ENCODE data around the gene RPL13. TPM values are rescaled to one million over a fixed set of nuclear protein-coding genes. Genes with fewer than 3 reads are reported as not detected.
A peak's percentile ranks its signal among the peaks of the same experiment; 100 is the strongest.

RPL13 gene
- polyA plus RNA-seq, 4 donors: 3,166 to 8,355 (median 5,738) TPM

GRCh38 chr16:89574681-89575246, 14.3 kb downstream of the RPL13 start:
- Histone ChIP-seq H3K9me3 (ENCODE audit: control insufficient read depth in 2 of 2, insufficient read depth in 1 of 2, low read depth in 1 of 2, low read length in 1 of 2) (peaks cover 0 to 7% of the 10 kb centered on the region in 2 donors), H3K27ac (ENCODE audit: low read depth in 1 of 3, low read length in 2 of 3) (no peak overlapping the region), H3K36me3 (ENCODE audit: control insufficient read depth in 3 of 3, insufficient read depth in 2 of 3, low read depth in 1 of 3, low read length in 3 of 3) (no peaks in the 10 kb centered on the region), H3K4me3 (ENCODE audit: low read depth in 1 of 3, low read length in 3 of 3) (peak overlapping the region in 2 of 3 donors; percentile 2 to 42), H3K27me3 (ENCODE audit: control insufficient read depth in 3 of 3, insufficient read depth in 3 of 3, low read length in 3 of 3) (peaks cover 0 to 43% (median 3%) of the 10 kb centered on the region in 3 donors), H3K4me1 (ENCODE audit: control insufficient read depth in 3 of 3, insufficient read depth in 2 of 3, low read depth in 1 of 3, low read length in 2 of 3) (peaks cover 3 to 24% (median 5%) of the 10 kb centered on the region in 3 donors)
- DNase-seq (peak; percentile 72 to 84), FAIRE-seq (no peak)
- 1 to 6% (median 2%) methylated on average over 34 to 55 of the region's 55 CpGs for WGBS, 3 donors

- Histone ChIP-seq H3K4me3 (ENCODE audit: low read depth in 1 of 3, low read length in 3 of 3) (peak within 1 kb of the TSS in 2 of 3 donors; percentile 2 to 42), H3K27me3 (ENCODE audit: control insufficient read depth in 3 of 3, insufficient read depth in 3 of 3, low read length in 3 of 3) (peaks cover 0 to 37% (median 3%) of the 10 kb centered on the region in 3 donors), H3K9me3 (ENCODE audit: control insufficient read depth in 2 of 2, insufficient read depth in 1 of 2, low read depth in 1 of 2, low read length in 1 of 2) (peaks cover 0 to 9% of the 10 kb centered on the region in 2 donors), H3K4me1 (ENCODE audit: control insufficient read depth in 3 of 3, insufficient read depth in 2 of 3, low read depth in 1 of 3, low read length in 2 of 3) (peaks cover 3 to 24% (median 5%) of the 10 kb centered on the region in 3 donors), H3K27ac (ENCODE audit: low read depth in 1 of 3, low read length in 2 of 3) (no peak within 1 kb of the TSS), H3K36me3 (ENCODE audit: control insufficient read depth in 3 of 3, insufficient read depth in 2 of 3, low read depth in 1 of 3, low read length in 3 of 3) (no peaks in the 10 kb centered on the region)
- peak in 1 of 2 donors; percentile 53 for DNase-seq
- FAIRE-seq: no peak
- 1 to 3% (median 1%) methylated on average over 47 to 103 of the region's 103 CpGs for WGBS, 3 donors
These were observed 15.0 kb downstream of the RPL13 start, which contains the start of gene CPNE7 for GRCh38 chr16:89575247-89576152. Gene CPNE7, plus strand, starts transcription at chr16:89575758. Its CDS starts 140 bp downstream, at chr16:89575898.

GRCh38 chr16:89576153-89577054, 15.9 kb downstream of the RPL13 start:
- H3K9me3 ChIP-seq (ENCODE audit: control insufficient read depth in 2 of 2, insufficient read depth in 1 of 2, low read depth in 1 of 2, low read length in 1 of 2): peaks cover 0 to 9% of the 10 kb centered on the region in 2 donors
- FAIRE-seq (no peak), DNase-seq (no peak)
- H3K27me3 ChIP-seq (ENCODE audit: control insufficient read depth in 3 of 3, insufficient read depth in 3 of 3, low read length in 3 of 3): peaks cover 0 to 37% (median 3%) of the 10 kb centered on the region in 3 donors
- H3K27ac ChIP-seq (ENCODE audit: low read depth in 1 of 3, low read length in 2 of 3): no peak overlapping the region
- peaks cover 3 to 24% (median 5%) of the 10 kb centered on the region in 3 donors for H3K4me1 ChIP-seq (ENCODE audit: control insufficient read depth in 3 of 3, insufficient read depth in 2 of 3, low read depth in 1 of 3, low read length in 2 of 3)
- H3K36me3 ChIP-seq (ENCODE audit: control insufficient read depth in 3 of 3, insufficient read depth in 2 of 3, low read depth in 1 of 3, low read length in 3 of 3): no peaks in the 10 kb centered on the region
- WGBS, 3 donors: 33 to 66% (median 62%) methylated on average over 57 to 89 of the region's 89 CpGs
- peak overlapping the region in 1 of 3 donors; percentile 42 for H3K4me3 ChIP-seq (ENCODE audit: low read depth in 1 of 3, low read length in 3 of 3)

GRCh38 chr16:89577055-89577759, 16.7 kb downstream of the RPL13 start:
- Histone ChIP-seq H3K36me3 (ENCODE audit: control insufficient read depth in 3 of 3, insufficient read depth in 2 of 3, low read depth in 1 of 3, low read length in 3 of 3) (no peaks in the 10 kb centered on the region), H3K27me3 (ENCODE audit: control insufficient read depth in 3 of 3, insufficient read depth in 3 of 3, low read length in 3 of 3) (peaks cover 0 to 37% (median 3%) of the 10 kb centered on the region in 3 donors), H3K4me1 (ENCODE audit: control insufficient read depth in 3 of 3, insufficient read depth in 2 of 3, low read depth in 1 of 3, low read length in 2 of 3) (peaks cover 3 to 23% (median 5%) of the 10 kb centered on the region in 3 donors), H3K4me3 (ENCODE audit: low read depth in 1 of 3, low read length in 3 of 3) (no peak overlapping the region), H3K9me3 (ENCODE audit: control insufficient read depth in 2 of 2, insufficient read depth in 1 of 2, low read depth in 1 of 2, low read length in 1 of 2) (peaks cover 0 to 9% of the 10 kb centered on the region in 2 donors), H3K27ac (ENCODE audit: low read depth in 1 of 3, low read length in 2 of 3) (no peak overlapping the region)
- FAIRE-seq (no peak), DNase-seq (no peak)
- WGBS, 3 donors: 90 to 96% (median 94%) methylated on average over 23 to 25 of the region's 25 CpGs

- Histone ChIP-seq H3K4me1 (ENCODE audit: control insufficient read depth in 3 of 3, insufficient read depth in 2 of 3, low read depth in 1 of 3, low read length in 2 of 3) (peaks cover 2 to 17% (median 4%) of the 10 kb centered on the region in 3 donors), H3K36me3 (ENCODE audit: control insufficient read depth in 3 of 3, insufficient read depth in 2 of 3, low read depth in 1 of 3, low read length in 3 of 3) (no peaks in the 10 kb centered on the region), H3K9me3 (ENCODE audit: control insufficient read depth in 2 of 2, insufficient read depth in 1 of 2, low read depth in 1 of 2, low read length in 1 of 2) (peaks cover 0 to 9% of the 10 kb centered on the region in 2 donors), H3K27ac (ENCODE audit: low read depth in 1 of 3, low read length in 2 of 3) (no peak overlapping the region), H3K4me3 (ENCODE audit: low read depth in 1 of 3, low read length in 3 of 3) (no peak overlapping the region), H3K27me3 (ENCODE audit: control insufficient read depth in 3 of 3, insufficient read depth in 3 of 3, low read length in 3 of 3) (peaks cover 0 to 29% (median 2%) of the 10 kb centered on the region in 3 donors)
- DNase-seq (no peak), FAIRE-seq (no peak)
- 88 to 93% (median 92%) methylated on average over 15 of the region's 15 CpGs for WGBS, 3 donors
These were observed 18.9 kb downstream of the RPL13 start for GRCh38 chr16:89579351-89579750.

- H3K27me3 ChIP-seq (ENCODE audit: control insufficient read depth in 3 of 3, insufficient read depth in 3 of 3, low read length in 3 of 3): peaks cover 0 to 14% (median 0%) of the 10 kb centered on the region in 3 donors
- DNase-seq (no peak), FAIRE-seq (no peak)
These were observed 20.7 kb downstream of the RPL13 start for GRCh38 chr16:89581045-89581695.

GRCh38 chr16:89581861-89582563, 21.5 kb downstream of the RPL13 start:
- Histone ChIP-seq H3K27ac (ENCODE audit: low read depth in 1 of 3, low read length in 2 of 3) (peak overlapping the region in 2 of 3 donors; percentile 34 to 86), H3K4me1 (ENCODE audit: control insufficient read depth in 3 of 3, insufficient read depth in 2 of 3, low read depth in 1 of 3, low read length in 2 of 3) (peaks cover 0 to 8% (median 0%) of the 10 kb centered on the region in 3 donors), H3K4me3 (ENCODE audit: low read depth in 1 of 3, low read length in 3 of 3) (no peak overlapping the region), H3K9me3 (ENCODE audit: control insufficient read depth in 2 of 2, insufficient read depth in 1 of 2, low read depth in 1 of 2, low read length in 1 of 2) (peaks cover 0 to 7% of the 10 kb centered on the region in 2 donors), H3K36me3 (ENCODE audit: control insufficient read depth in 3 of 3, insufficient read depth in 2 of 3, low read depth in 1 of 3, low read length in 3 of 3) (no peaks in the 10 kb centered on the region), H3K27me3 (ENCODE audit: control insufficient read depth in 3 of 3, insufficient read depth in 3 of 3, low read length in 3 of 3) (peaks cover 0 to 8% (median 0%) of the 10 kb centered on the region in 3 donors)
- 23 to 49% (median 42%) methylated on average over 15 of the region's 15 CpGs for WGBS, 3 donors
- DNase-seq (peak in 1 of 2 donors; percentile 81), FAIRE-seq (no peak)

More at GRCh38 chr16:89581045-89581695, 20.7 kb downstream of the RPL13 start:
- H3K9me3 ChIP-seq (ENCODE audit: control insufficient read depth in 2 of 2, insufficient read depth in 1 of 2, low read depth in 1 of 2, low read length in 1 of 2): peaks cover 0 to 9% of the 10 kb centered on the region in 2 donors
- no peaks in the 10 kb centered on the region for H3K36me3 ChIP-seq (ENCODE audit: control insufficient read depth in 3 of 3, insufficient read depth in 2 of 3, low read depth in 1 of 3, low read length in 3 of 3)
- H3K4me1 ChIP-seq (ENCODE audit: control insufficient read depth in 3 of 3, insufficient read depth in 2 of 3, low read depth in 1 of 3, low read length in 2 of 3): peaks cover 0 to 8% (median 0%) of the 10 kb centered on the region in 3 donors
- no peak overlapping the region for H3K27ac ChIP-seq (ENCODE audit: low read depth in 1 of 3, low read length in 2 of 3)
- 89 to 93% (median 90%) methylated on average over 33 of the region's 33 CpGs for WGBS, 3 donors
- no peak overlapping the region for H3K4me3 ChIP-seq (ENCODE audit: low read depth in 1 of 3, low read length in 3 of 3)

Measured in small intestine (tissue), 7 donors.